ENCODE data around the gene TMEM108. TPM values are rescaled to one million over a fixed set of nuclear protein-coding genes. Genes with fewer than 3 reads are reported as not detected.

TMEM108 gene
- total RNA-seq, 5 donors from 2014 or later (not counting 1 experiment from before 2014, with no cell fraction given) = 0.96 TPM; not detected in 4

GRCh38 chr3:133444423-133444774, 406.2 kb downstream of the TMEM108 start:
- ChIA-PET CTCF (interaction anchor here in 1 of 2 donors (0.5 kb wide), 1 partner anchor 1036 kb away, joined by 3 read pairs; no protein-coding TSS in a partner anchor), POLR2A (no interaction called here)
- no peak for ATAC-seq (replicated peaks in 1 of 4)
- Histone ChIP-seq H3K4me3 (ENCODE audit: control insufficient read depth in 1 of 2, extremely low read depth in 1 of 2, low read length in 1 of 2) (no peak overlapping the region), H3K9me3 (no peaks in the 10 kb centered on the region), H3K36me3 (ENCODE audit: control insufficient read depth in 2 of 2, extremely low read depth in 1 of 2, insufficient read depth in 1 of 2, low read length in 1 of 2) (no peaks in the 10 kb centered on the region), H3K27me3 (replicated peaks in 1 of 2; ENCODE audit: control insufficient read depth in 2 of 2, extremely low read depth in 1 of 2, insufficient read depth in 2 of 2, low read length in 1 of 2) (no peaks in the 10 kb centered on the region), H3K27ac (ENCODE audit: low read length) (no peak overlapping the region), H3K4me1 (ENCODE audit: control insufficient read depth in 1 of 2, extremely low read depth in 1 of 2, insufficient read depth in 2 of 2, low read length in 2 of 2) (peaks cover 2 to 29% of the 10 kb centered on the region in 2 experiments)
- H3K36me3 Mint-ChIP-seq = peaks cover 5% of the 10 kb centered on the region
- DNase-seq = no peak
- no peak overlapping the region for H3K4me3 Mint-ChIP-seq
- WGBS (ENCODE audit: insufficient coverage) = 100% methylated on average over 1 of the region's 4 CpGs
- no peaks in the 10 kb centered on the region for H3K27me3 Mint-ChIP-seq
- peaks cover 36 to 50% (median 45%) of the 10 kb centered on the region in 3 donors for H3K4me1 Mint-ChIP-seq
- peaks cover 4 to 5% (median 5%) of the 10 kb centered on the region in 3 donors for H3K9me3 Mint-ChIP-seq
- no peak overlapping the region for H3K27ac Mint-ChIP-seq

- Histone ChIP-seq H3K27me3 (replicated peaks in 1 of 2; ENCODE audit: control insufficient read depth in 2 of 2, extremely low read depth in 1 of 2, insufficient read depth in 2 of 2, low read length in 1 of 2) (no peaks in the 10 kb centered on the region), H3K27ac (ENCODE audit: low read length) (no peak overlapping the region), H3K9me3 (no peaks in the 10 kb centered on the region), H3K36me3 (ENCODE audit: control insufficient read depth in 2 of 2, extremely low read depth in 1 of 2, insufficient read depth in 1 of 2, low read length in 1 of 2) (no peaks in the 10 kb centered on the region), H3K4me3 (ENCODE audit: control insufficient read depth in 1 of 2, extremely low read depth in 1 of 2, low read length in 1 of 2) (no peak overlapping the region), H3K4me1 (ENCODE audit: control insufficient read depth in 1 of 2, extremely low read depth in 1 of 2, insufficient read depth in 2 of 2, low read length in 2 of 2) (peaks cover 2 to 29% of the 10 kb centered on the region in 2 experiments)
- POLR2A ChIA-PET = no interaction called here
- Mint-ChIP-seq H3K27me3 (no peaks in the 10 kb centered on the region), H3K36me3 (no peaks in the 10 kb centered on the region), H3K4me1 (peaks cover 39 to 55% (median 47%) of the 10 kb centered on the region in 3 donors), H3K9me3 (no peaks in the 10 kb centered on the region), H3K4me3 (no peak overlapping the region), H3K27ac (no peak overlapping the region)
- CTCF ChIA-PET = no interaction called here
- WGBS (ENCODE audit: insufficient coverage) = 77% methylated on average over 2 of the region's 2 CpGs
- ATAC-seq (replicated peaks in 1 of 4) (no peak), DNase-seq (no peak)
Measured at GRCh38 chr3:133445108-133445507, 406.9 kb downstream of the TMEM108 start.
